Esophagus (tissue), 2 donors: Measurements from ENCODE around the gene ADD1. TPM values are rescaled to one million over a fixed set of nuclear protein-coding genes. Genes with fewer than 3 reads are reported as not detected.

Experiments used
- H3K27ac ChIP-seq, 2 donors: one replicate each; pipeline ENCODE4 v1.5.1; 2013; ENCODE audit warnings: low read depth in 2 of 2, mild to moderate bottlenecking in 2 of 2, inconsistent platforms in 1 of 2, low read length in 1 of 2, moderate library complexity in 1 of 2
- H3K27me3 ChIP-seq, 2 donors: one replicate each; pipeline ENCODE4 v1.6.1; 2013; ENCODE audit warnings: low read length in 2 of 2, control low read depth in 1 of 2, mild to moderate bottlenecking in 1 of 2; ENCODE audit not compliant: insufficient read depth in 2 of 2, control insufficient read depth in 1 of 2
- H3K36me3 ChIP-seq, 2 donors: one replicate each; pipeline ENCODE4 v1.6.1; 2013; ENCODE audit warnings: low read length in 1 of 2; ENCODE audit not compliant: control insufficient read depth in 2 of 2, insufficient read depth in 2 of 2
- H3K4me1 ChIP-seq, 2 donors: one replicate each; pipeline ENCODE4 v1.6.1; 2013; ENCODE audit warnings: low read length in 1 of 2; ENCODE audit not compliant: control insufficient read depth in 2 of 2, insufficient read depth in 2 of 2
- H3K4me3 ChIP-seq, 2 donors: one replicate each; pipeline ENCODE4 v1.5.1; 2013; ENCODE audit warnings: low read length in 2 of 2, mild to moderate bottlenecking in 2 of 2, low read depth in 1 of 2, moderate library complexity in 1 of 2
- H3K9me3 ChIP-seq, 2 donors: one replicate each; pipeline ENCODE4 v1.6.1; 2013; ENCODE audit warnings: mild to moderate bottlenecking in 2 of 2, low read depth in 1 of 2, low read length in 1 of 2, moderate library complexity in 1 of 2; ENCODE audit not compliant: control insufficient read depth in 2 of 2, insufficient read depth in 1 of 2
- WGBS, 2 donors: extraction: QIAGEN DNeasy Blood & Tissue Kit; methylation state at CpG; one replicate each; pipeline ENCODE4 v1.1.7; 2013; 5-methylcytosine and 5-hydroxymethylcytosine counted together
- polyA plus RNA-seq, 2 donors: library from polyadenylated mRNA; stranded (reverse); fragments of 200-250 nt; gene quantifications; one replicate each; pipeline ENCODE4 v1.2.3, GENCODE V29; 2013
- donor health status: healthy with polysubstance abuse.
- donor health status: Bipolar disorder and iron deficiency.

ADD1 gene
- polyA plus RNA-seq, 2 donors: 102 to 156 TPM

- WGBS, 2 donors: 73 to 84% methylated on average over 3 of the region's 3 CpGs
- H3K4me1 ChIP-seq: no peaks in the 10 kb centered on the region
Observed at GRCh38 chr4:2898001-2898400, 54.4 kb downstream of the ADD1 start.

GRCh38 chr4:2900741-2901140, 57.1 kb downstream of the ADD1 start:
- no peaks in the 10 kb centered on the region for H3K9me3 ChIP-seq
- H3K4me1 ChIP-seq: no peaks in the 10 kb centered on the region
- H3K27me3 ChIP-seq: no peaks in the 10 kb centered on the region
- WGBS, 2 donors: 88 to 90% methylated on average over 6 of the region's 6 CpGs
- no peak overlapping the region for H3K4me3 ChIP-seq
- H3K36me3 ChIP-seq: peaks cover 29 to 43% of the 10 kb centered on the region in 2 donors
- H3K27ac ChIP-seq: no peak overlapping the region

More at GRCh38 chr4:2898001-2898400, 54.4 kb downstream of the ADD1 start:
- H3K4me3 ChIP-seq: no peak overlapping the region
- H3K27me3 ChIP-seq: no peaks in the 10 kb centered on the region
- H3K9me3 ChIP-seq: no peaks in the 10 kb centered on the region
- peaks cover 21 to 36% of the 10 kb centered on the region in 2 donors for H3K36me3 ChIP-seq
- H3K27ac ChIP-seq: no peak overlapping the region

GRCh38 chr4:2901186-2901585, 57.5 kb downstream of the ADD1 start:
- Histone ChIP-seq H3K36me3 (peaks cover 30 to 44% of the 10 kb centered on the region in 2 donors), H3K27ac (no peak overlapping the region), H3K27me3 (no peaks in the 10 kb centered on the region), H3K4me3 (no peak overlapping the region), H3K4me1 (no peaks in the 10 kb centered on the region), H3K9me3 (no peaks in the 10 kb centered on the region)
- 94 to 98% methylated on average over 3 of the region's 3 CpGs for WGBS, 2 donors

DNA sequence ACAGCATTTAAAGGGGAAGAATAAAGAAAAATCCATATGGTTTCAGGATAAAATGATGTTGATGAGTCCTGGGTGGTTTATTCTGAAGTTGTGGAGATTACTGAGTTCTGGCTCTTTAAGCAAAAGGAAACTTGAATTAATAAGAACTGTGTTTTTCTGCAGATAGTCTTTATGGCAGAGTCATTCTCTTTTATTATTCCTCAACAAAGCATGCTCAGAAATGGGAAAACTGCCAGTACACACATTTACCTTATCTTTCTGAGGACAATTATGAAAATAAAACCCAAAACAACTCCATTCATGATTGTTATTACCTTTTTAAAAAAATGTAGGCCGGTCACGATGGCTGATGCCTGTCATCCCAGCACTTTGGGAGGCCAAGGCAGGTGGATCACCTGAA, 58.5 kb downstream of the ADD1 start:
- Histone ChIP-seq H3K4me3 (no peak overlapping the region), H3K9me3 (no peaks in the 10 kb centered on the region), H3K4me1 (no peaks in the 10 kb centered on the region), H3K36me3 (peaks cover 30 to 42% of the 10 kb centered on the region in 2 donors), H3K27ac (no peak overlapping the region), H3K27me3 (no peaks in the 10 kb centered on the region)
- 64 to 90% methylated on average over 2 of the region's 2 CpGs for WGBS, 2 donors

GRCh38 chr4:2905544-2905943, 61.9 kb downstream of the ADD1 start:
- no peak overlapping the region for H3K4me3 ChIP-seq
- no peaks in the 10 kb centered on the region for H3K27me3 ChIP-seq
- peaks cover 25 to 53% of the 10 kb centered on the region in 2 donors for H3K36me3 ChIP-seq
- H3K9me3 ChIP-seq: no peaks in the 10 kb centered on the region
- 92 to 93% methylated on average over 13 of the region's 13 CpGs for WGBS, 2 donors
- no peak overlapping the region for H3K27ac ChIP-seq
- H3K4me1 ChIP-seq: no peaks in the 10 kb centered on the region

DNA sequence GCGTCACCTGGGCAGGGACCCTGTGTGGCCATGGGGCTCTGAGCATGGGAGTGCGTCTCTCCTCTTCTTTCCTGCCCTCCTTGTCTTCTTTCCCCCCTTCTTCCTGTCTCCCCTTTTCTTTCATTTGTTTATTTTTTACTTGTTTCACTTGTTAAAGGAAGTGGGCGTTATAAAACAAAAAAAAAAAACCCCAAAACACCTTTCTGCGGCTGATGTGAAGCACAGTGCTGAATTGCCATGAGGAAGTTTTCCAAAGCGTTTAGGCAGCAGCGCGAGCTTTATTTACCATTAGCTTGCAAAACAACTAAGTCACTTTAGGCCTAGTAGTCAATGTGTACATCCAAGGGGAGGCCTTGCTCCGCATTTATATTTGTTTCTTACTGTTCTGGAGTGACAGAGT, 62.6 kb downstream of the ADD1 start:
- H3K36me3 ChIP-seq: peaks cover 24 to 53% of the 10 kb centered on the region in 2 donors
- WGBS, 2 donors: 72 to 82% methylated on average over 8 of the region's 8 CpGs
- H3K27me3 ChIP-seq: no peaks in the 10 kb centered on the region
- H3K9me3 ChIP-seq: no peaks in the 10 kb centered on the region
- H3K4me3 ChIP-seq: no peak overlapping the region
- H3K27ac ChIP-seq: no peak overlapping the region
- H3K4me1 ChIP-seq: no peaks in the 10 kb centered on the region

DNA sequence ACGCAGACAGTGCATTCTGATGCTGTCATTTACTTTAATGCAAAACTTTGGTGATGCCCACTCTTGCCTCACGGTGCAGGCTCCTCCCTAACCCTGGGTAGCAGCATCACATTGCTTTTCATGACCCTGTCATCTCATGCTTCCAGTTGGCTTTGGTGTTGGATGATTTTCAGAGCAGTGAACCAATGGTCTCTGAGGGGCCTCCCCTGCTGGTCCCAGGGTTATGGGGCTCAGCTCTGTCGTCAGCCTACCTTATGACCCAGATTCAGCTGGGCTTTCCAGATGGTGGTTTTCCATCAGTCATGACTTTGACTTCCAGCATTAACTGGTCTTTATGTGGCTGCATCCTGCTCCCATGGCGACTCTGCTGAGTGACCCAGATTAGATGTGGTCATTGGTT, 63.6 kb downstream of the ADD1 start:
- Histone ChIP-seq H3K4me3 (no peak overlapping the region), H3K27ac (no peak overlapping the region), H3K4me1 (no peaks in the 10 kb centered on the region), H3K36me3 (peaks cover 28 to 58% of the 10 kb centered on the region in 2 donors), H3K9me3 (no peaks in the 10 kb centered on the region), H3K27me3 (no peaks in the 10 kb centered on the region)
- WGBS, 2 donors: 82 to 91% methylated on average over 4 of the region's 4 CpGs

- H3K36me3 ChIP-seq: peaks cover 28 to 58% of the 10 kb centered on the region in 2 donors
- WGBS, 2 donors: 72 to 79% methylated on average over 11 of the region's 11 CpGs
- H3K4me3 ChIP-seq: no peak overlapping the region
- no peaks in the 10 kb centered on the region for H3K4me1 ChIP-seq
- H3K9me3 ChIP-seq: no peaks in the 10 kb centered on the region
- no peak overlapping the region for H3K27ac ChIP-seq
- H3K27me3 ChIP-seq: no peaks in the 10 kb centered on the region
Observed at GRCh38 chr4:2907706-2908293, 64.2 kb downstream of the ADD1 start.

GRCh38 chr4:2908686-2909085, 65.0 kb downstream of the ADD1 start:
- Histone ChIP-seq H3K9me3 (no peaks in the 10 kb centered on the region), H3K27ac (no peak overlapping the region), H3K4me1 (no peaks in the 10 kb centered on the region), H3K4me3 (no peak overlapping the region), H3K36me3 (peaks cover 28 to 64% of the 10 kb centered on the region in 2 donors), H3K27me3 (no peaks in the 10 kb centered on the region)
- WGBS, 2 donors: 84 to 96% methylated on average over 7 of the region's 7 CpGs

- no peak overlapping the region for H3K4me3 ChIP-seq
- H3K27ac ChIP-seq: no peak overlapping the region
- peaks cover 28 to 60% of the 10 kb centered on the region in 2 donors for H3K36me3 ChIP-seq
- no peaks in the 10 kb centered on the region for H3K9me3 ChIP-seq
- WGBS, 2 donors: 85 to 86% methylated on average over 8 of the region's 8 CpGs
- no peaks in the 10 kb centered on the region for H3K27me3 ChIP-seq
- H3K4me1 ChIP-seq: no peaks in the 10 kb centered on the region
Observed at GRCh38 chr4:2909583-2909982, 65.9 kb downstream of the ADD1 start.
